Measurements from ENCODE around the gene GRAMD4.

GRAMD4 gene

DNA sequence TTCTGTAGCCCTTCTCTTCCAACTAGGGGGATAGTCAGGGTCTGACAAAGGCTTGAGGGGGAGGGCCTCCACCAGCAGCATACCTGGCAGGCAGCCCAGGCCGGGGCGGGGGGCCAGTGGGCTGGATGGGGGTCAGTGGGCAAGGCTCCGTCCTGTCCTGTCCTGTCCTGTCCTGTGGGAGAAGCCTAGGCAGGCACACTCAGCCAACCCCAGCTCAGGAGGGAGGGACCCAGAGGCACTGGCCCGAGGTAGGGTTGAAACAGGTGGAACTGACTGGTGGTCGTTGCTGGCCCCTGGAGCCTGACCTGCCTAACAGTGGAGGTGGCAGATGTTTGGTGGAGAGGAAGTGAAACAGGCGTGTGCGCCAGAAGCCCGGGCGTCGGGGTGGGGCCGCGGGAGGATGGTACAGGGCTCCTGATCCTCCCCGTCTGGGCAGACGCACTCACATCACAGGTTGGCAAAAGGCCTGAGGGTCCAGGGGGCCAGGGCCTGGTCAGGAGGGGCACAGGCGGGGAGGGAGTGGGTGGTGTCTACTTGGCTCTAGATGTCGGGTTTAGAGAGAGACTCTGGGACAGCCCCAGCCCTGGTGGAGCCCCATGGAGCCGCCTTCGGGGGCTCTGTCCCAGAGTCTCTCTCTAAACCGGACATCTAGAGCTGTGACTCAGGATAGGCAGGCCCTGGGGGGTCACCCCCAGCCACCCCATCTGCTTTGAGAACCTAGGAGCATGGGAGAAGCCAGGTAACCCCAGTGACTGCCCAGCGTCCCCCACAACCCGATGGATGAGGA, 32.5 kb upstream of the GRAMD4 start:
- peak overlapping the region; percentile 83 to 86 for H3K4me3 Mint-ChIP-seq
- peaks cover 69 to 97% of the 10 kb centered on the region in 2 donors for H3K4me1 Mint-ChIP-seq

DNA sequence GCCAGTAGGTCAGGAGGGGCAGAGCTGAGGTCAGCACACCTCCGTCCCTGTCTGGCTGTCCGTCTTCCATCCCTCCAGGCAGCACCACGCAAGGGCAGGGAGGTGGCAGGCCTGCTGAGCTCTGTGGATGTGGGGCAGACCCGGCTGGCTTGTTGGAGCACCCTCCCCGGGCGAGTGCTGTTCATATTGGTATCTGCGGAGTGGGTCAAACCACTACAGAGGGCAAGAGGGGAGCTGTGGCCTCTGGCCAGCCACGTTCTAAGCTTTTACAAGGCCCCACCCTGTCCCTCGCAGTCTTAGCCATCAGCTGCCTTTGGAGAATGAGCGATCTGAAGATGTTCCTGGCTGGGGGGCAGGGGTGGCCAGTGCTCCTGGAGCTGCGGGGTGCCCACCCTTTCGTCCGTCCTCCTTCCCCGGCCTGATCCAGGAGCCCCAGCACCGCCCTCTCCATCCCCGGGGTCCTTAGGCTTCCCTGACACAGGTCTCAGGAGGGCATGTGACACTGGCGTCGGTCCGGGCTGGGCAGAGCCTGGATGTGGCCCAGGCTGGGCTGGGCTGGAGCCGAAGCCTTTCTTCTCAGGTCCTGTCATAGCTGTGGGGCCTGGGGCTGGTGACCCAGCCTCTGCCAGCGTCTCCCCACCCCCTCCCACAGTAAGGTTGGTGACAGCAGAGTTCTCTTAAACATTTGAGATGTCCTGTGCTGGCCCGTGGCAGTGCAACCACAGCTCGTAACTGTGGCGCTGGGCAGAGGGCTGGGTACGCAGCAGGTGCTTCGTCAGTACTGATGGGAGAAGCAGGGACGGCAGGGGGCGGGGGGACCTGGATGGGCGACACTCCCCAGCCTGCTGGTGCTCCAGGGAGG, 31.7 kb upstream of the GRAMD4 start:
- ATAC-seq (replicated peaks) (no peak), DNase-seq (no peak)
- Mint-ChIP-seq H3K27me3 (no peaks in the 10 kb centered on the region), H3K36me3 (peaks cover 7 to 8% of the 10 kb centered on the region in 2 donors), H3K4me3 (peak overlapping the region; percentile 83 to 86), H3K4me1 (peaks cover 69 to 99% of the 10 kb centered on the region in 2 donors), H3K9me3 (no peaks in the 10 kb centered on the region), H3K27ac (peak overlapping the region; percentile 99)

More for the DNA sequence above, 32.5 kb upstream of the GRAMD4 start:
- Mint-ChIP-seq H3K27ac (peak overlapping the region; percentile 99), H3K36me3 (peaks cover 7 to 8% of the 10 kb centered on the region in 2 donors), H3K9me3 (no peaks in the 10 kb centered on the region), H3K27me3 (no peaks in the 10 kb centered on the region)
- ATAC-seq (replicated peaks) (peak; percentile 78 to 82), DNase-seq (peak; percentile 91)

DNA sequence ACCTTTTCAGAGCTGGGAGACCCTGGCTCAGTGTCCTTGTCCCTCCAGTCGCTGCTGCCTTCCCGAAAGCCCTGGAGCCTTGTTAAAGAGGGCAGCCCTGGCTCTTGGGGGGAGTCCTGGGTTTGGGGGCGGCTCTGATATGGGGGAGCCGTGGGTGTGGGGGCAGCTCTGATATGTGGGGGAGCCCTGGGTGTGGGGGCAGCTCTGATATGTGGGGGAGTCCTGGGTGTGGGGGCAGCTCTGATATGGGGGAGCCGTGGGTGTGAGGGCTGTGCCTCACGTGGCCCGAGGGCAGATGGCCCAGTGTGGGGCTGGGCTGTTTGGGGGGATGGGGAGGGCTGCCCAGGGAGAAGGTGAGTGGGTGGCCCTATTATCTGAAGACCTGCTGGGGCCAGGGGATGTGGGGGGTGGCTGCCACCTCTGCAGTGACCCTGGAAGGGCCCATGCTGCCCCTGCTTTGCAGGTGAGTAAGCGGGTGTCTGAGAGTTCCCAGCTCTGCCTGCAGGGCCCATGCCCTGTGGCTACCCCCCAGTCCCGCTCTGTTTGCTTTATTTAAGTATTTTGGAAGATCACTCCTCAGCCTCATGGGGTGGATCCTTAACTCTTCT, 30.9 kb upstream of the GRAMD4 start:
- Mint-ChIP-seq H3K36me3 (peaks cover 7 to 8% of the 10 kb centered on the region in 2 donors), H3K4me1 (peaks cover 63 to 95% of the 10 kb centered on the region in 2 donors), H3K27me3 (no peaks in the 10 kb centered on the region), H3K9me3 (no peaks in the 10 kb centered on the region), H3K4me3 (peak overlapping the region; percentile 83 to 86), H3K27ac (peak overlapping the region; percentile 99)
- ATAC-seq (replicated peaks) (no peak), DNase-seq (no peak)

DNA sequence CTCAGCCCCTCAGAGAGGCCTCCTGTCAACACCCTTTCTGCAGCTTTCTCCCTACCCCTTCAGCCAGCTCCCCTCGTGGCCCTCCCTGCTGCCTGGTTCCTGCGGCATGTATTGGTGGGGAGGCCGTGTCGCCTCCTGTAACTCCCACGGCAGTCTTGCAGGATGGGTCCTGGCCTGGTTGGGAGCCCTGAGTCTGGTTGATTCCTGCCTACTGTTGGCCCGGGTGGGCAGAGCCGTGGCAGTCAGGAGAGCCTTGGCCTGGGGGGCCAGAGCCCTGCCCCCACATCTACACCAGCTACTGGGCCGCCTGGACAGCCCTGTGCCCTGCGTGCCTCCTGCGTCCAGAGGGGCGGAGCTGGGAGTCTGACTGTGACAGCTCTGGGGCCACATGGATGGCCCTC, 30.3 kb upstream of the GRAMD4 start:
- H3K9me3 Mint-ChIP-seq: no peaks in the 10 kb centered on the region
- DNase-seq (no peak), ATAC-seq (replicated peaks) (no peak)
- H3K27me3 Mint-ChIP-seq: no peaks in the 10 kb centered on the region
- peaks cover 4 to 8% of the 10 kb centered on the region in 2 donors for H3K36me3 Mint-ChIP-seq
- peak overlapping the region; percentile 99 for H3K27ac Mint-ChIP-seq
- peaks cover 64 to 94% of the 10 kb centered on the region in 2 donors for H3K4me1 Mint-ChIP-seq
- H3K4me3 Mint-ChIP-seq: peak overlapping the region in 1 of 2 donors; percentile 50

DNA sequence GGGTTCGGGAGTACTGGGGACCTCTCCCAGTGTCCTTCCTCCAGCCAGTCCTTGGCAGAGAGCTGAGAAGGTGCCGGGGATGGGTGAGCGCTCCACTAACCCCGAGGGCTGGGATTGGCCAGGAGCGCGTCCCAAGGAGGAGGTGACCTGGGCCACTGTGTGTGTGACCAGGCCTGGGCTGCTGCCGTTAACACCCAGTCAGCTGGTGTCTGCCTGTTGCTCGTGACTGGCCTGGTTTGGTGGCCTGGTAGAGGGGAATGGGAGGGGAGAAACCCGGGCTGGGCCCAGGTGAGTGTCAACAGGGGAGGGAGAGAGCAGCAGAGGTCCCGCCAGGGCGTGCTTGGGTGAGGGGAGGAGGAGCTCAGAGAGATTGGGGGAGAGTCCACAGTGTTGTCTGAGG, 29.9 kb upstream of the GRAMD4 start:
- H3K9me3 Mint-ChIP-seq: no peaks in the 10 kb centered on the region
- peak overlapping the region in 1 of 2 donors; percentile 37 for H3K4me3 Mint-ChIP-seq
- ATAC-seq (replicated peaks): no peak
- DNase-seq: no peak
- H3K4me1 Mint-ChIP-seq: peaks cover 67 to 90% of the 10 kb centered on the region in 2 donors
- H3K36me3 Mint-ChIP-seq: peaks cover 3 to 11% of the 10 kb centered on the region in 2 donors
- H3K27ac Mint-ChIP-seq: peak overlapping the region; percentile 89
- H3K27me3 Mint-ChIP-seq: no peaks in the 10 kb centered on the region

DNA sequence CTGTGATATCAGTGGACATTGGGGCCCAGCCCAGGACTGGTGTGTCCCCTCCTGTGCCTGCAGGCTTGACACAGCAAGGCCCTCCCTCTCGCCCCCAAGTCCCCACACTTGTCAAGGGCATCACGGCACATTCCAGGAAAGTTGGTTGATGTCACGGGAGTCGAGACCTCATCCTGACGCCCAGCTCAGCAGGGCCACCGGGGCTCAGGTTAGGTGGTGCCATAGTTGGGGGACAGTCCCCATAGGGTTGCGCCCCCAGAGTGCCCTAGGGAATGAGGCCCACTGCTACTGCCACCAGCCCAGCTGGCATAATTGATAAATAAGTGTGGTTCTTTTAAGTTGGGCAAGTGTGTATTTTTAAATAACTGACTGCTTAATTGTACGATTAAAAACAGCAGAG, 28.3 kb upstream of the GRAMD4 start:
- peak overlapping the region; percentile 94 for H3K27ac Mint-ChIP-seq

DNA sequence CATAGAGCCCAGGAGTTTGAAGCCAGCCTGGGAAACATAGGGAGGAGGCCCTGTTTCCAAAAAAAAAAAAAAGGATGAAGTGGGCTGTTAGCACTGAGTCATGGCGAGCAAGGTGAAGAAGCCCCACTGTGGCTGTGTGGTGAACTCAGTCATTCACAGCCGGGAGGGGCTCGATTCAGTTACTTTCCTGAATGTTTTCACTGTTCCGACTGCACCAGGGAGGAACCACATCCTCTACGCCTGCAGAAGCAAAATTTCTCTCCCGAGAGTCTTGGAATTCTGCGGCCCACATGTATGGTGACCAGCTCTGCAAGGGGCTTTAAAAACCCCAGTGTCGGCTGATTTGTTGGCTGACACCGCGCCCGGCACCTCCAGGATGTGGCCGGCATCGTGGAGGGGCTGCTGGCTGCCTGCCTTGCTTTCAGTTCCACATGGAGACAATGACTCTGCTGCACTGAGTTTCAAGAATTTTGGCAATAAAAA, 27.8 kb upstream of the GRAMD4 start:
- H3K4me3 Mint-ChIP-seq: peak overlapping the region; percentile 78 to 82
- DNase-seq: peak; percentile 60
- H3K4me1 Mint-ChIP-seq: peaks cover 53 to 69% of the 10 kb centered on the region in 2 donors
- peak; percentile 55 to 67 for ATAC-seq (replicated peaks)
- H3K27ac Mint-ChIP-seq: peak overlapping the region; percentile 94
- H3K9me3 Mint-ChIP-seq: no peaks in the 10 kb centered on the region
- H3K36me3 Mint-ChIP-seq: peaks cover 0 to 14% of the 10 kb centered on the region in 2 donors
- H3K27me3 Mint-ChIP-seq: no peaks in the 10 kb centered on the region

More for the DNA sequence above, 28.3 kb upstream of the GRAMD4 start:
- ATAC-seq (replicated peaks) (no peak), DNase-seq (no peak)
- H3K27me3 Mint-ChIP-seq: no peaks in the 10 kb centered on the region
- H3K4me3 Mint-ChIP-seq: peak overlapping the region; percentile 78 to 82
- H3K9me3 Mint-ChIP-seq: no peaks in the 10 kb centered on the region
- peaks cover 0 to 12% of the 10 kb centered on the region in 2 donors for H3K36me3 Mint-ChIP-seq
- peaks cover 56 to 74% of the 10 kb centered on the region in 2 donors for H3K4me1 Mint-ChIP-seq

DNA sequence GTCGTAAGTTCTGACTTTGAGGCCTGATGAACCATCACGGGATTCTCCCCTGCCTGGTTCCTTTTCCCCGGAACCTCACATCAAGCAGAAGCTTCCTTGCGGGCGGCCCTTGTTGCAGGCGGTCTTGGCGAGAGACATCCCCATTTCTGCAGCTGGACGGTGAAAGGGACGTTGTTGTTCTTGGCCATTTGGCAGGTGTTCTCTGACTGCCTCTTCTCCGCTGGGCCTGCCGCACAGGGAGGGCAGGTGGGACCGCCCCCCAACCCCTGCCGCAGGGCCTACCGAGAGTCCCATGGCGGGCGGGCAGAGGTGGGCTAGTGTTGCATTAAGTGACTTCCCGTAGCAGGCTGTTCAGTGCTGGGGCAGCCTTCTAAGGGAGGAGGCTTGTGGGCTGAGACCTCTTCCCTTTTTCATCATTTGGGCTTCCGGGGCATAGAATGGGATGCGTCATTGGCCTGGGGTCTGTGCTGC, 26.9 kb upstream of the GRAMD4 start:
- peaks cover 2 to 17% of the 10 kb centered on the region in 2 donors for H3K36me3 Mint-ChIP-seq
- DNase-seq (peak; percentile 75), ATAC-seq (replicated peaks) (peak; percentile 80 to 82)
- H3K4me1 Mint-ChIP-seq: peaks cover 50 to 65% of the 10 kb centered on the region in 2 donors
- peak overlapping the region; percentile 94 for H3K27ac Mint-ChIP-seq
- H3K4me3 Mint-ChIP-seq: peak overlapping the region; percentile 78 to 82
- no peaks in the 10 kb centered on the region for H3K27me3 Mint-ChIP-seq
- H3K9me3 Mint-ChIP-seq: no peaks in the 10 kb centered on the region

DNA sequence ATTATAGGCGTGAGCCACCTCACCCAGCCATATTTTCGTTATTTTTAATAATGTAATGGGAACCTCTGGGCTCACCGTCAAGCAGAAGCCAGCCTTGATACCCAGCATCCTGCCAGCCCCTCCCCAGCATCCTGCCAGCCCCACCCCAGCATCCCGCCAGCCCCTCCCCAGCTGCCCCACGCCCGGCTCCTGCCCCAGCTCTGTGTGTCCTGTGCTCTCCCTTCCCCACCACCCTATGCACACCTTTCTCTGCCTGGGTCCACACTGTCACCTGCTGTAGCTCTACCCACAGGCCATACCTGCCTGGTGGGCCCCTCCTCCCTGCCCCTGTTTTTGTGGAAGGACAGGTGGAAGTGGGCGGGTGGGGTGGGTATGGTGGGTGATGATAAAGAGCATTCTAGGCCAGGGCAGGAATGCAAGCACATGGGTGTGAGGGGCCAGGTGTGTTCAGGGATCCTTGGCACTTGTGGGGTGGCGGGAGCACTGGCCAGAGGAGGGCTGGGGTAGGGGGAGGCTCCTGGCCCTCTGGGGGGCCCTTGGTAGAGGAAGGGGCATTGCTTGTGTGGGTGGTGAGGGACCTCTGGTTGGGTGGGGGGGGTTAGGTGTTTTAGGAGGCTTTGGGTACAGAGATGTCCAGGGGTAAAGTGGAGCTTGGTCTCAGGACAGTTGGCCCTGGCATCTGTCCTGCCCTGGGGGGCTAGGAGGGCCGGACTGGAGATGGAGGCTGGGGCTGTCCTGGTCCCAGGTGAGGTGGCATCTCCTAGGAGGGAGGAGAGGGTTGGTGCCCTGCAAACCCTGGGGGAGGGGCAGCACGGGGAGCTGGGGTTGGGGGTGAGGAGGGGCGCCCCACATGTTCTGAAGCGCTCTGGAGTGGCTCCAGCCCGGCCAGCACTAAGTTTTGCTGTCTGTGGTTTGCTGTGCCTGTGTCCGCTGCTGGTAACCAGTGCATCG, 25.9 kb upstream of the GRAMD4 start:
- H3K27ac Mint-ChIP-seq: peak overlapping the region; percentile 94
- H3K36me3 Mint-ChIP-seq: peaks cover 2 to 15% of the 10 kb centered on the region in 2 donors
- DNase-seq (no peak), ATAC-seq (replicated peaks) (no peak)
- no peaks in the 10 kb centered on the region for H3K9me3 Mint-ChIP-seq
- H3K27me3 Mint-ChIP-seq: no peaks in the 10 kb centered on the region
- peaks cover 46 to 63% of the 10 kb centered on the region in 2 donors for H3K4me1 Mint-ChIP-seq
- H3K4me3 Mint-ChIP-seq: peak overlapping the region in 1 of 2 donors; percentile 54

DNA sequence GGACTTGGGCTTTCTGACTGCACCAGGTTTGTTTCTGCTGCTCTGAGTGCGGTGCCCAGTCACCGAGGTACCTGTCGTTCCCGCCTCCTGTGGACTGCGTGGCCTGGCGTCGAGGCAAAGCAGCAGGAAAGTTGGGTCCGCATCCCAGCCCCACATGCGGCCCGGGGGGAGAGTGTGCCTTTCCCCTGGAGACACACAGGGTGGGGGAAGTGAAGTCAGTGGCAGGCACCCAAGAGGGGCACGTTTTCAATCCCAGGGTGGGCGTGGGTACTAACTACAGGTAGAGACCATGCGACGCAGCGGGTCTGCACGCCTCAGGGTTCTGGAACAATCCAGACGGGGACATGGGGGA, 25.3 kb upstream of the GRAMD4 start:
- peak overlapping the region; percentile 81 for H3K27ac Mint-ChIP-seq
- DNase-seq (no peak), ATAC-seq (replicated peaks) (no peak)
- no peaks in the 10 kb centered on the region for H3K27me3 Mint-ChIP-seq
- H3K36me3 Mint-ChIP-seq: peaks cover 2 to 19% of the 10 kb centered on the region in 2 donors
- H3K4me1 Mint-ChIP-seq: peaks cover 44 to 59% of the 10 kb centered on the region in 2 donors
- no peaks in the 10 kb centered on the region for H3K9me3 Mint-ChIP-seq
- no peak overlapping the region for H3K4me3 Mint-ChIP-seq

DNA sequence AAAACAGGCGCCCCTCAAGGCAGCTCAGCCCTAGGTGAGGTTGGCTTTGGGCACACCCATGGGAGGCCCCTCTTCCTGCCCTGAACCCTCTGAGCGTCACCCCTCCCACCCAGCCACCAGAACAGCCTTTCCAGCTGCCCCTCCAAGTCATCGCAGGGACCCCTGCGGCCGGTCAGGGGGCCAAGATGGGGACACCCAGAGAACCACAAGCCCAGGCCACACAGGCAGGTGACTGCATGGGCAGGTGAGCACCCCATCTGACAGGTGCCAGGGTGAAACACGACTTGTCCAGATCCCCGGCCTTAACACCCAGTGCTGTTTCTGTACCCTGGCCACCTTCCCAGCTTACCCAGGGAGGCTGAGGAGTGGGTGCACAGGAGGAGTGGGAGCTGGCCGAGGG, 24.6 kb upstream of the GRAMD4 start:
- H3K27me3 Mint-ChIP-seq: no peaks in the 10 kb centered on the region
- no peak overlapping the region for H3K4me3 Mint-ChIP-seq
- peaks cover 4 to 20% of the 10 kb centered on the region in 2 donors for H3K36me3 Mint-ChIP-seq
- H3K4me1 Mint-ChIP-seq: peaks cover 43 to 59% of the 10 kb centered on the region in 2 donors
- peak overlapping the region; percentile 81 for H3K27ac Mint-ChIP-seq
- H3K9me3 Mint-ChIP-seq: no peaks in the 10 kb centered on the region
- no peak for ATAC-seq (replicated peaks)
- no peak for DNase-seq

DNA sequence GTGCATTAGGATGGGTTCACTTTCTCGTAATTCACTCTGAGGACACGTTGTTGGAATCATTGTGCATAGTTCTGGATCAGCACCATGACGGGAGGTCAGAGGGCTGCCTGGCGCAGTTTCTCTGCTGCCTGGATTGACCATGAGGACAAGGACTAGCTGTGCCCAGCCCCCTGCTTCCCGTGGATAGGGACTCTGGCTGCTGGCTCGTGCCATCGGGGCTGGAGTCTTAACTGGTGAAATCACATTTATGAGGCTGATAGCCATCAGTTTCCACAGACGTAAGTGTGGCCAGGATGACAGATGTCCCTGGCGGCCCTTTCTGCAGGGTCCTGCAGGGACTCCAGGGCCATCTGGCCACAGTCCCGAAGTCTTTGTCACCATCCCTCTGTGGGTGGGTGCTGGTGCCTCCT, 24.1 kb upstream of the GRAMD4 start:
- Mint-ChIP-seq H3K4me1 (peaks cover 40 to 54% of the 10 kb centered on the region in 2 donors), H3K9me3 (no peaks in the 10 kb centered on the region), H3K36me3 (peaks cover 4 to 20% of the 10 kb centered on the region in 2 donors), H3K4me3 (no peak overlapping the region), H3K27ac (no peak overlapping the region), H3K27me3 (no peaks in the 10 kb centered on the region)
- ATAC-seq (replicated peaks): no peak
- DNase-seq: no peak

DNA sequence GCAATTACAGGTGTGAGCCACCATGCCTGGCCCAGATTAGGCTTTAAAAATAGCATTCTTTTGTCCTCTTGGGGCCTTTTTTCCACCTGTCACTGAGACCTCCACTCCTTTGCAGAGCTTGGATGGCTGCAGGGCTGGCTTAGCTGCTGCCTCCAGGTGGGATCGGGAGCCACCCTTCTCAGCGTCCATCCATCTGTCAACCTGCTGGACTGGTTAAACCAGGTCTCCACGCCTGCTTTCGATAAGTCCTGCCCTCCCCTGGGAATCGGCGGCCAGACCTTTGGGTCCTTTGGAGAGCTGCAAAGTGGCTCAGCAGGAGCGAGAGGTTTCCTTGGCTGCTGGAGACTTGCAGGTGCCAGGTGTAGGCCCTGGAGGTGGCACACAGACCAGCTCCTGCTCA, 23.4 kb upstream of the GRAMD4 start:
- H3K9me3 Mint-ChIP-seq: no peaks in the 10 kb centered on the region
- DNase-seq (no peak), ATAC-seq (replicated peaks) (no peak)
- H3K27ac Mint-ChIP-seq: no peak overlapping the region
- H3K36me3 Mint-ChIP-seq: peaks cover 4 to 20% of the 10 kb centered on the region in 2 donors
- H3K4me3 Mint-ChIP-seq: no peak overlapping the region
- no peaks in the 10 kb centered on the region for H3K27me3 Mint-ChIP-seq
- peaks cover 36 to 46% of the 10 kb centered on the region in 2 donors for H3K4me1 Mint-ChIP-seq
